ENCODE data around the gene CCM2. TPM values are rescaled to one million over a fixed set of nuclear protein-coding genes. Genes with fewer than 3 reads are reported as not detected.

CCM2 gene
- total RNA-seq, 2 experiments from 2014 or later = 58.9 to 89.1 TPM

GRCh38 chr7:44998153-44998871 lies 1.7 kb upstream of the CCM2 start:
- H3K4me1 ChIP-seq (ENCODE audit: insufficient read depth, low read length, poor library complexity, severe bottlenecking) = peaks cover 78% of the 10 kb centered on the region
- peak overlapping the region; percentile 73 for H3K4me3 ChIP-seq (ENCODE audit: low read depth, low read length, poor library complexity, severe bottlenecking)
- peak overlapping the region; percentile 77 for H3K4me2 ChIP-seq (ENCODE audit: low read length)
- peaks cover 9% of the 10 kb centered on the region; the same call in 1 of the 2 replicates for H4K20me1 ChIP-seq (ENCODE audit: insufficient read depth, low read length)
- H3K79me2 ChIP-seq (ENCODE audit: insufficient read depth, low read depth, low read length) = peaks cover 35% of the 10 kb centered on the region
- H3K36me3 ChIP-seq (ENCODE audit: insufficient read depth, low read length) = peaks cover 28% of the 10 kb centered on the region
- BruUV-seq (replicated peaks) = no TSS peak
- no peaks in the 10 kb centered on the region for H3K9me2 ChIP-seq (ENCODE audit: insufficient read depth, low read length)
- H2AFZ ChIP-seq (ENCODE audit: low read length) = peak overlapping the region; percentile 31; the same call in 1 of the 2 replicates
- DNase-seq (ENCODE audit: low spot score) = no peak
- intact Hi-C loops (cut with micrococcal nuclease; ENCODE audit: unreplicated experiment) = loop anchor here (5.0 kb wide), 2 partner anchors 416 to 901 kb away; partner anchors contain the start of gene TMED4
- peak overlapping the region; percentile 93 for H3K27ac ChIP-seq (ENCODE audit: low read depth, low read length, poor library complexity, severe bottlenecking)
- TF ChIP-seq EZH2phosphoT487 (IDR thresholded peaks at IDR 0.05; ENCODE audit: borderline replicate concordance, low read depth, low read length) (no peak), CTCF (conservative IDR thresholded peaks at IDR 0.05; ENCODE audit: low read length) (no peak)
- 0 out of 2 replicates have a peak, but pooled peaks cover 5% of the 10 kb centered on the region for H3K9me3 ChIP-seq (ENCODE audit: low read length)
- ChIA-PET CTCF (ENCODE audit: unreplicated experiment) (interaction anchor here (1.2 kb wide), 1 partner anchor 24 kb away, joined by 6 read pairs; no protein-coding TSS in a partner anchor), POLR2A (interaction anchor here (0.7 to 10.2 kb wide), 6 partner anchors 9 to 136 kb away, joined by 3 to 206 read pairs (median 6); partner anchors contain the start of gene MYO1G)

GRCh38 chr7:44999245-45000092 lies 532 bp upstream of the CCM2 start:
- peak overlapping the region; percentile 47; the same call in 1 of the 2 replicates for H2AFZ ChIP-seq (ENCODE audit: low read length)
- DNase-seq (ENCODE audit: low spot score) = peak; percentile 100
- peaks cover 12% of the 10 kb centered on the region; the same call in 1 of the 2 replicates for H4K20me1 ChIP-seq (ENCODE audit: insufficient read depth, low read length)
- no peaks in the 10 kb centered on the region for H3K9me2 ChIP-seq (ENCODE audit: insufficient read depth, low read length)
- H3K4me1 ChIP-seq (ENCODE audit: insufficient read depth, low read length, poor library complexity, severe bottlenecking) = peaks cover 78% of the 10 kb centered on the region
- H3K36me3 ChIP-seq (ENCODE audit: insufficient read depth, low read length) = peaks cover 33% of the 10 kb centered on the region
- peak overlapping the region; percentile 93 for H3K27ac ChIP-seq (ENCODE audit: low read depth, low read length, poor library complexity, severe bottlenecking)
- H3K4me2 ChIP-seq (ENCODE audit: low read length) = peak overlapping the region; percentile 77
- peaks cover 46% of the 10 kb centered on the region for H3K79me2 ChIP-seq (ENCODE audit: insufficient read depth, low read depth, low read length)
- 0 out of 2 replicates have a peak, but pooled peaks cover under 1% of the 10 kb centered on the region for H3K9me3 ChIP-seq (ENCODE audit: low read length)
- intact Hi-C loops (cut with micrococcal nuclease; ENCODE audit: unreplicated experiment) = loop anchor here (1.0 to 5.0 kb wide), 5 partner anchors 13 to 902 kb away; partner anchors contain the start of genes H2AZ2, OGDH and TMED4
- TF ChIP-seq EZH2phosphoT487 (IDR thresholded peaks at IDR 0.05; ENCODE audit: borderline replicate concordance, low read depth, low read length) (no peak), CTCF (conservative IDR thresholded peaks at IDR 0.05; ENCODE audit: low read length) (no peak)
- peak overlapping the region; percentile 86 for H3K4me3 ChIP-seq (ENCODE audit: low read depth, low read length, poor library complexity, severe bottlenecking)
- ChIA-PET POLR2A (interaction anchor here (0.6 to 10.2 kb wide), 14 partner anchors 11 to 1647 kb away, joined by 3 to 206 read pairs (median 3); partner anchors contain the start of genes DBNL, MYO1G and TBRG4), CTCF (ENCODE audit: unreplicated experiment) (interaction anchor here (0.6 to 2.7 kb wide), 4 partner anchors 10 to 53 kb away, joined by 3 to 17 read pairs (median 6); no protein-coding TSS in a partner anchor)
- BruUV-seq (replicated peaks) = TSS peak; percentile 86
